ENCODE results near the gene TEAD1. TPM values are rescaled to one million over a fixed set of nuclear protein-coding genes. Genes with fewer than 3 reads are reported as not detected.

TEAD1 gene
- total and polyA plus RNA-seq, 10 of the 15 experiments (the other 5 are each of a cell fraction or from before 2014, with no cell fraction given), result 0.01 to 0.59 (median 0.04) TPM; not detected in 6

DNA sequence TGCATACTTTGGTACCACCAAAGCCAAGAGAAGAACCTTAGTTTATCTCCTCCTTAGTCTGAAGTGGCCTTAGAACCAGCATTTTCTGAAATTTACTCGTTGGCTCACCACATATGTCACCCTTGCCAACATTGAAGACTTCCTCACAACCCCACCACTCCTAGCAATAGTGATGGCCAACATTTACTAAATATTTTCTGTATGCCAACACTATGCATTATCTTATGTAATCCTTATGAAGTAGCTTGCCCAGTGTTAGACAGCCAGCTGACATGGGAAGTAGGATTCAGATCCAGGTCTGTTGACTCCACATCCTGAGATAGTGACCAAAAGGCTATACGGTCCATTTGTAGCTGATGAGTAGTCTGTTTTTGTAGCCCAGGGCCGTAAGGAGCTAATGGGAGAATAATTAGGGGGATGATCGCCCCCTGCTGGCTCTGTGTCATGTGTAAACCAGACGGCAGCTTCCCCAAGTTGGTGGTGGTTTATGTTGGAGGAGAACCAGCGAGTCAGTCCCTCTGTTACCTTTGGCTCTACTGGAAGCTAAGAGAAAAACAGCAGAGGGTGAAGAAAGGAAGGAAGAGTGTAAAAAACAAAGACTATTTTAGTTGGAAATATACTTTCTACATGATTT is 214.4 kb downstream of the TEAD1 start (continued):
- no peak for TF ChIP-seq MYB (IDR thresholded peaks at IDR 0.05; ENCODE audit: borderline replicate concordance, low read depth, low read length)

- Histone ChIP-seq H3K4me1 (ENCODE audit: control insufficient read depth, insufficient read depth, low read length) (no peaks in the 10 kb centered on the region), H2AFZ (ENCODE audit: control insufficient read depth, low read depth, low read length) (no peak overlapping the region), H3K4me2 (ENCODE audit: control insufficient read depth, insufficient read depth) (no peak overlapping the region), H3K4me3 (no peak overlapping the region), H4K20me1 (ENCODE audit: control insufficient read depth, insufficient read depth) (no peaks in the 10 kb centered on the region), H3K27ac (ENCODE audit: control insufficient read depth, insufficient read depth) (no peak overlapping the region), H3K9ac (ENCODE audit: control insufficient read depth, insufficient read depth, low read length) (no peak overlapping the region), H3K27me3 (replicated peaks in 1 of 2; ENCODE audit: control insufficient read depth in 2 of 2, insufficient read depth in 2 of 2, low read length in 1 of 2) (no peaks in the 10 kb centered on the region; a peak in 1 of 4 replicates), H3K9me3 (replicated peaks; ENCODE audit: control insufficient read depth, insufficient read depth, low read length) (no peaks in the 10 kb centered on the region), H3K79me2 (ENCODE audit: control insufficient read depth, insufficient read depth, low read length) (no peaks in the 10 kb centered on the region), H3K36me3 (ENCODE audit: control insufficient read depth in 2 of 2, insufficient read depth in 2 of 2, low read length in 1 of 2) (no peaks in the 10 kb centered on the region)
- BruUV-seq (replicated peaks), result no TSS peak
- POLR2A ChIA-PET, result no interaction called here
- 50% methylated on average over 4 of the region's 5 CpGs for WGBS (ENCODE audit: insufficient coverage, insufficient replicate concordance, low lambda C conversion rate, missing lambda C conversion rate)
- CTCF ChIA-PET, result interaction anchor here (0.6 to 6.7 kb wide), 25 partner anchors 9 to 604 kb away, joined by 3 to 91 read pairs (median 4); no protein-coding TSS in a partner anchor
- SMC1A ChIA-PET (ENCODE audit: uncharacterized antibody, unreplicated experiment), result interaction anchor here (0.7 to 5.3 kb wide), 11 partner anchors 9 to 600 kb away, joined by 3 to 41 read pairs (median 3); no protein-coding TSS in a partner anchor
- RAD21 ChIA-PET (ENCODE audit: unreplicated experiment), result interaction anchor here (1.0 to 3.7 kb wide), 8 partner anchors 288 to 609 kb away, joined by 3 to 44 read pairs (median 4); no protein-coding TSS in a partner anchor
- ATAC-seq, result no peak
- no peak for DNase-seq (ENCODE audit: low read depth, low spot score)
- FAIRE-seq, result no peak
- intact Hi-C loops (cut with micrococcal nuclease; ENCODE audit: unreplicated experiment) (no loop called here), in situ Hi-C loops (cut with MboI) (loop anchor here (5.0 kb wide), 2 partner anchors 292 to 562 kb away; no protein-coding TSS in a partner anchor)
- TF ChIP-seq MXI1 (IDR thresholded peaks at IDR 0.05; ENCODE audit: low read depth, low read length), result no peak
- no peak for TF ChIP-seq BMI1 (IDR thresholded peaks at IDR 0.05; ENCODE audit: borderline replicate concordance)
- TF ChIP-seq ATF7 (IDR thresholded peaks at IDR 0.05; ENCODE audit: low read depth), result no peak
- TF ChIP-seq, protein P1, sequence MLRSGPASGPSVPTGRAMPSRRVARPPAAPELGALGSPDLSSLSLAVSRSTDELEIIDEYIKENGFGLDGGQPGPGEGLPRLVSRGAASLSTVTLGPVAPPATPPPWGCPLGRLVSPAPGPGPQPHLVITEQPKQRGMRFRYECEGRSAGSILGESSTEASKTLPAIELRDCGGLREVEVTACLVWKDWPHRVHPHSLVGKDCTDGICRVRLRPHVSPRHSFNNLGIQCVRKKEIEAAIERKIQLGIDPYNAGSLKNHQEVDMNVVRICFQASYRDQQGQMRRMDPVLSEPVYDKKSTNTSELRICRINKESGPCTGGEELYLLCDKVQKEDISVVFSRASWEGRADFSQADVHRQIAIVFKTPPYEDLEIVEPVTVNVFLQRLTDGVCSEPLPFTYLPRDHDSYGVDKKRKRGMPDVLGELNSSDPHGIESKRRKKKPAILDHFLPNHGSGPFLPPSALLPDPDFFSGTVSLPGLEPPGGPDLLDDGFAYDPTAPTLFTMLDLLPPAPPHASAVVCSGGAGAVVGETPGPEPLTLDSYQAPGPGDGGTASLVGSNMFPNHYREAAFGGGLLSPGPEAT (IDR thresholded peaks at IDR 0.05; ENCODE audit: low read depth), result no peak
- TF ChIP-seq, protein P2, sequence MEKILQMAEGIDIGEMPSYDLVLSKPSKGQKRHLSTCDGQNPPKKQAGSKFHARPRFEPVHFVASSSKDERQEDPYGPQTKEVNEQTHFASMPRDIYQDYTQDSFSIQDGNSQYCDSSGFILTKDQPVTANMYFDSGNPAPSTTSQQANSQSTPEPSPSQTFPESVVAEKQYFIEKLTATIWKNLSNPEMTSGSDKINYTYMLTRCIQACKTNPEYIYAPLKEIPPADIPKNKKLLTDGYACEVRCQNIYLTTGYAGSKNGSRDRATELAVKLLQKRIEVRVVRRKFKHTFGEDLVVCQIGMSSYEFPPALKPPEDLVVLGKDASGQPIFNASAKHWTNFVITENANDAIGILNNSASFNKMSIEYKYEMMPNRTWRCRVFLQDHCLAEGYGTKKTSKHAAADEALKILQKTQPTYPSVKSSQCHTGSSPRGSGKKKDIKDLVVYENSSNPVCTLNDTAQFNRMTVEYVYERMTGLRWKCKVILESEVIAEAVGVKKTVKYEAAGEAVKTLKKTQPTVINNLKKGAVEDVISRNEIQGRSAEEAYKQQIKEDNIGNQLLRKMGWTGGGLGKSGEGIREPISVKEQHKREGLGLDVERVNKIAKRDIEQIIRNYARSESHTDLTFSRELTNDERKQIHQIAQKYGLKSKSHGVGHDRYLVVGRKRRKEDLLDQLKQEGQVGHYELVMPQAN (conservative IDR thresholded peaks at IDR 0.05), result no peak
- TF ChIP-seq STAT1 (conservative IDR thresholded peaks at IDR 0.05), result no peak
- no peak for TF ChIP-seq ZBTB4 (CRISPR knock-in tag; IDR thresholded peaks at IDR 0.05)
- TF ChIP-seq CEBPZ (IDR thresholded peaks at IDR 0.05; ENCODE audit: low read depth, low read length), result no peak
- no peak for TF ChIP-seq BHLHE40 (IDR thresholded peaks at IDR 0.05; ENCODE audit: borderline replicate concordance in 1 of 2, low read depth in 2 of 2, low read length in 1 of 2)
Observed at GRCh38 chr11:12889243-12889642, 215.0 kb downstream of the TEAD1 start.
